Measurements from ENCODE around the gene TNRC18.

TNRC18 gene

GRCh38 chr7:5420881-5421713 lies 2.5 kb downstream of the TNRC18 start:
- ChIA-PET POLR2A (ENCODE audit: low non-redundant PET) (interaction anchor here (0.6 to 1.4 kb wide), 2 partner anchors 24 to 460 kb away, joined by 3 to 6 read pairs; no protein-coding TSS in a partner anchor), CTCF (interaction anchor here (0.6 to 2.8 kb wide), 3 partner anchors 9 to 73 kb away, joined by 3 to 17 read pairs (median 3); no protein-coding TSS in a partner anchor)
- no peak for TF ChIP-seq CTCF (conservative IDR thresholded peaks at IDR 0.05; ENCODE audit: low read depth)
- DNase-seq (ENCODE audit: low spot score): no peak
- H3K27ac ChIP-seq: peak overlapping the region; percentile 100

DNA sequence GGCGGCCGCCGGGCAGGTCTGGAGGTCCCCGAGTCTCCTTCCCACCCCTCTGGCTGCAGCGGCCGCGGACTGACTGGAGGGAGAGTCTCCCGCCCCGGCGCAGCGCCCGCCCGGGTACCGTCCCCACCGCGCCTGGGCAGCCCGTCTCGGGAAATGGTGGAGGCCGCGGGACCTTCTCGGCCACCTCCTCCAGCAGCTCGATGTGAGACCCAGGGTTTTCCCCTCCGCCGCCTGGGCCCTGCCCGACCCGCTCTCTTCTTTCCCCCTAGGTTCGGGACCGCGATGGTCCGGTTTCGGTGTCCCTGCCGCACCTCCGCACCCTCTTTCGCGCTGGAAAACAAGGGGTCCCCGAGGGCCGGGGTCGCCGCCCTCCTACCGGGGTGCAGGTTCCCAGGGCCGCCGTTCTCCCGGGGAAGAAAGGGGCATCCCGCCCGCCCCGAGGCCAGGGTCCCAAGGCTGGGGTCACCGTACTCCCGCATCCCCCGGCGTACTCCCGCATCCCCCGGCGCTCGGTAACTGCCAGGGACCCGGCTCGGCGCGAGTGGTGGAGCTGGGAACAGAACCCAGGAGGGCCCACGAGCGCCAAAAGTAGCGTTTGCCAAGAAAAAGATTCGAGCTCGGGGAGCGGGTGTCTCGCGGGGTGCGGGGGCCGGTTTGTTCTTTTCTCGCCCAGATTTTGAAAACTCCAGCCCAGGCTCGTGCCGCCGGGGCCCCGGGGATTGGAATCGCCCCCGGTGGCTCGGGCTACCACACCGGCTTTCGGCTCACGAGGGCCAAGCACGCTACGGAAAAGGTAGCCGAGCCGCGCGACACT lies 3.4 kb downstream of the TNRC18 start:
- no peak for TF ChIP-seq CTCF (conservative IDR thresholded peaks at IDR 0.05; ENCODE audit: low read depth)
- H3K27ac ChIP-seq: peak overlapping the region; percentile 100
- ChIA-PET CTCF (interaction anchor here (0.6 to 1.2 kb wide), 3 partner anchors 16 to 221 kb away, joined by 3 read pairs; no protein-coding TSS in a partner anchor), POLR2A (ENCODE audit: low non-redundant PET) (interaction anchor here (0.6 kb wide), 1 partner anchor 30 kb away, joined by 10 read pairs; no protein-coding TSS in a partner anchor)
- DNase-seq (ENCODE audit: low spot score): no peak

- ChIA-PET CTCF (interaction anchor here (0.6 to 1.2 kb wide), 3 partner anchors 17 to 220 kb away, joined by 3 read pairs; no protein-coding TSS in a partner anchor), POLR2A (ENCODE audit: low non-redundant PET) (no interaction called here)
- H3K27ac ChIP-seq: peak overlapping the region; percentile 100
- TF ChIP-seq CTCF (conservative IDR thresholded peaks at IDR 0.05; ENCODE audit: low read depth): no peak
- DNase-seq (ENCODE audit: low spot score): no peak
Measured at GRCh38 chr7:5419539-5420066, 4.0 kb downstream of the TNRC18 start.

DNA sequence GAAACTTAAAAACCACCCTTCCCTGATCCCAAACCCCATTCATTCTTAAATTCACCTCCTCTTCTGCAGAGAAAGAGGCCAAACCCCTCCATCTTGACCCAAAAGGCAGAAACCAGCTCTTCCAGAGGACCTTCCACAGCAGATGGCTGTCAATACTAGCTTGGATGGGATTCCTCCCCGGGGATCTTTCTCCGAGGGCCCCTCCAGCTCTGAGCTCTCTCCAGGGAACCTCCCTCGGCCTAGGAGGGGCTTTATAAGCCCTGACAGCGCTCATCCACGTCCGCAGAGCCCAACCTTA lies 5.4 kb downstream of the TNRC18 start:
- CTCF ChIA-PET: interaction anchor here (0.6 kb wide), 1 partner anchor 52 kb away, joined by 6 read pairs; no protein-coding TSS in a partner anchor
- no peak for TF ChIP-seq CTCF (conservative IDR thresholded peaks at IDR 0.05; ENCODE audit: low read depth)
- POLR2A ChIA-PET (ENCODE audit: low non-redundant PET): no interaction called here
- DNase-seq (ENCODE audit: low spot score): no peak
- H3K27ac ChIP-seq: peak overlapping the region; percentile 100

GRCh38 chr7:5417106-5418071 lies 6.2 kb downstream of the TNRC18 start:
- TF ChIP-seq CTCF (conservative IDR thresholded peaks at IDR 0.05; ENCODE audit: low read depth): no peak
- no peak for DNase-seq (ENCODE audit: low spot score)
- peak overlapping the region; percentile 100 for H3K27ac ChIP-seq
- CTCF ChIA-PET: interaction anchor here (0.6 to 1.0 kb wide), 6 partner anchors 11 to 486 kb away, joined by 4 to 6 read pairs (median 4); no protein-coding TSS in a partner anchor
- POLR2A ChIA-PET (ENCODE audit: low non-redundant PET): interaction anchor here (0.6 kb wide), 1 partner anchor 14 kb away, joined by 9 read pairs; no protein-coding TSS in a partner anchor
